HEK293 (cell line): ENCODE measurements around the gene PDLIM7.

ENCODE experiments used
- BCL11A ChIP-seq: fragments of 450-650 bp; formaldehyde crosslinking; IDR thresholded peaks from 2 replicates; pipeline ENCODE4 v1.5.1; 2016; ENCODE audit warnings: low read depth, missing biosample characterization, missing genetic modification characterization
- KLF8 ChIP-seq: fragments of 450-650 bp; formaldehyde crosslinking; IDR thresholded peaks from 2 replicates; pipeline ENCODE4 v1.5.1; 2016; ENCODE audit warnings: missing biosample characterization, missing genetic modification characterization
- PRDM2 ChIP-seq: fragments of 450-650 bp; formaldehyde crosslinking; IDR thresholded peaks from 2 replicates; pipeline ENCODE4 v1.5.1; 2016; ENCODE audit warnings: missing biosample characterization, missing genetic modification characterization, borderline replicate concordance
- ZBTB6 ChIP-seq: fragments of 450-650 bp; formaldehyde crosslinking; IDR thresholded peaks from 2 replicates; pipeline ENCODE4 v1.5.1; 2017; ENCODE audit warnings: missing biosample characterization, missing genetic modification characterization
- ZNF19 ChIP-seq: fragments of 450-650 bp; formaldehyde crosslinking; IDR thresholded peaks from 2 replicates; pipeline ENCODE4; 2016; ENCODE audit warnings: missing biosample characterization, missing genetic modification characterization, low read depth
- ZNF248 ChIP-seq: fragments of 450-650 bp; formaldehyde crosslinking; IDR thresholded peaks from 2 replicates; pipeline ENCODE4 v1.5.1; 2017; ENCODE audit warnings: missing biosample characterization, missing genetic modification characterization
- ZNF354C ChIP-seq: fragments of 450-650 bp; formaldehyde crosslinking; IDR thresholded peaks from 2 replicates; pipeline ENCODE4 v1.5.1; 2016; ENCODE audit warnings: missing biosample characterization, missing genetic modification characterization, low read depth, borderline replicate concordance
- ZNF362 ChIP-seq: fragments of 450-650 bp; formaldehyde crosslinking; IDR thresholded peaks from 2 replicates; pipeline ENCODE4 v1.5.1; 2016; ENCODE audit warnings: missing biosample characterization, missing genetic modification characterization
- ZNF600 ChIP-seq: fragments of 450-650 bp; formaldehyde crosslinking; IDR thresholded peaks from 2 replicates; pipeline ENCODE4 v1.5.1; 2016; ENCODE audit warnings: missing biosample characterization, missing genetic modification characterization
- ZNF610 ChIP-seq: fragments of 450-650 bp; formaldehyde crosslinking; IDR thresholded peaks from 2 replicates; pipeline ENCODE4 v1.5.1; 2016; ENCODE audit warnings: missing biosample characterization, missing genetic modification characterization, borderline replicate concordance
- TF ChIP-seq, protein P1 (sequence below): fragments of 450-650 bp; formaldehyde crosslinking; IDR thresholded peaks from 2 replicates; pipeline ENCODE4 v1.5.1; 2016; ENCODE audit warnings: missing biosample characterization, missing genetic modification characterization
- TF ChIP-seq, protein P2 (sequence below): fragments of 450-650 bp; formaldehyde crosslinking; IDR thresholded peaks from 2 replicates; pipeline ENCODE4 v1.5.1; 2016; ENCODE audit warnings: missing biosample characterization, missing genetic modification characterization
- TF ChIP-seq, protein P3 (sequence below): fragments of 450-650 bp; formaldehyde crosslinking; IDR thresholded peaks from 2 replicates; pipeline ENCODE4 v1.5.1; 2016; ENCODE audit warnings: missing biosample characterization, missing genetic modification characterization

The PDLIM7 gene

GRCh38 chr5:177497292-177498012, at the start of gene PDLIM7 (continued):
- TF ChIP-seq, protein P1, sequence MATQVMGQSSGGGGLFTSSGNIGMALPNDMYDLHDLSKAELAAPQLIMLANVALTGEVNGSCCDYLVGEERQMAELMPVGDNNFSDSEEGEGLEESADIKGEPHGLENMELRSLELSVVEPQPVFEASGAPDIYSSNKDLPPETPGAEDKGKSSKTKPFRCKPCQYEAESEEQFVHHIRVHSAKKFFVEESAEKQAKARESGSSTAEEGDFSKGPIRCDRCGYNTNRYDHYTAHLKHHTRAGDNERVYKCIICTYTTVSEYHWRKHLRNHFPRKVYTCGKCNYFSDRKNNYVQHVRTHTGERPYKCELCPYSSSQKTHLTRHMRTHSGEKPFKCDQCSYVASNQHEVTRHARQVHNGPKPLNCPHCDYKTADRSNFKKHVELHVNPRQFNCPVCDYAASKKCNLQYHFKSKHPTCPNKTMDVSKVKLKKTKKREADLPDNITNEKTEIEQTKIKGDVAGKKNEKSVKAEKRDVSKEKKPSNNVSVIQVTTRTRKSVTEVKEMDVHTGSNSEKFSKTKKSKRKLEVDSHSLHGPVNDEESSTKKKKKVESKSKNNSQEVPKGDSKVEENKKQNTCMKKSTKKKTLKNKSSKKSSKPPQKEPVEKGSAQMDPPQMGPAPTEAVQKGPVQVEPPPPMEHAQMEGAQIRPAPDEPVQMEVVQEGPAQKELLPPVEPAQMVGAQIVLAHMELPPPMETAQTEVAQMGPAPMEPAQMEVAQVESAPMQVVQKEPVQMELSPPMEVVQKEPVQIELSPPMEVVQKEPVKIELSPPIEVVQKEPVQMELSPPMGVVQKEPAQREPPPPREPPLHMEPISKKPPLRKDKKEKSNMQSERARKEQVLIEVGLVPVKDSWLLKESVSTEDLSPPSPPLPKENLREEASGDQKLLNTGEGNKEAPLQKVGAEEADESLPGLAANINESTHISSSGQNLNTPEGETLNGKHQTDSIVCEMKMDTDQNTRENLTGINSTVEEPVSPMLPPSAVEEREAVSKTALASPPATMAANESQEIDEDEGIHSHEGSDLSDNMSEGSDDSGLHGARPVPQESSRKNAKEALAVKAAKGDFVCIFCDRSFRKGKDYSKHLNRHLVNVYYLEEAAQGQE, result no peak
- TF ChIP-seq ZNF248 (tag by site-specific recombination) (no peak), KLF8 (peak; percentile 97), ZBTB6 (tag by site-specific recombination) (no peak), ZNF19 (tag by site-specific recombination) (no peak), ZNF362 (tag by site-specific recombination) (no peak), ZNF610 (tag by site-specific recombination) (no peak), ZNF600 (tag by site-specific recombination) (peak; percentile 74), PRDM2 (tag by site-specific recombination) (no peak), ZNF354C (tag by site-specific recombination) (no peak), BCL11A (no peak)
- TF ChIP-seq, protein P2, sequence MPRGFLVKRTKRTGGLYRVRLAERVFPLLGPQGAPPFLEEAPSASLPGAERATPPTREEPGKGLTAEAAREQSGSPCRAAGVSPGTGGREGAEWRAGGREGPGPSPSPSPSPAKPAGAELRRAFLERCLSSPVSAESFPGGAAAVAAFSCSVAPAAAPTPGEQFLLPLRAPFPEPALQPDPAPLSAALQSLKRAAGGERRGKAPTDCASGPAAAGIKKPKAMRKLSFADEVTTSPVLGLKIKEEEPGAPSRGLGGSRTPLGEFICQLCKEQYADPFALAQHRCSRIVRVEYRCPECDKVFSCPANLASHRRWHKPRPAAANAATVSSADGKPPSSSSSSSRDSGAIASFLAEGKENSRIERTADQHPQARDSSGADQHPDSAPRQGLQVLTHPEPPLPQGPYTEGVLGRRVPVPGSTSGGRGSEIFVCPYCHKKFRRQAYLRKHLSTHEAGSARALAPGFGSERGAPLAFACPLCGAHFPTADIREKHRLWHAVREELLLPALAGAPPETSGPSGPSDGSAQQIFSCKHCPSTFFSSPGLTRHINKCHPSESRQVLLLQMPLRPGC (tag by site-specific recombination), result 0 out of 2 replicates have a peak, but pooled peaks have one; percentile 26
- TF ChIP-seq, protein P3, sequence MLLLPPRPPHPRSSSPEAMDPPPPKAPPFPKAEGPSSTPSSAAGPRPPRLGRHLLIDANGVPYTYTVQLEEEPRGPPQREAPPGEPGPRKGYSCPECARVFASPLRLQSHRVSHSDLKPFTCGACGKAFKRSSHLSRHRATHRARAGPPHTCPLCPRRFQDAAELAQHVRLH (tag by site-specific recombination), result no peak
- TF ChIP-seq, all 188 proteins: peak for 47
